Activated effector memory CD4-positive, alpha-beta T cell treated with anti-CD3 and anti-CD28 coated beads, Interleukin-2, amount 50 U/mL, for 16 hours (primary cell): ENCODE results near the gene GHRH.

ENCODE experiments used
- DNase-seq: peaks from one replicate; pipeline ENCODE4 v3.0.0-alpha.2; 2020

The GHRH gene

DNA sequence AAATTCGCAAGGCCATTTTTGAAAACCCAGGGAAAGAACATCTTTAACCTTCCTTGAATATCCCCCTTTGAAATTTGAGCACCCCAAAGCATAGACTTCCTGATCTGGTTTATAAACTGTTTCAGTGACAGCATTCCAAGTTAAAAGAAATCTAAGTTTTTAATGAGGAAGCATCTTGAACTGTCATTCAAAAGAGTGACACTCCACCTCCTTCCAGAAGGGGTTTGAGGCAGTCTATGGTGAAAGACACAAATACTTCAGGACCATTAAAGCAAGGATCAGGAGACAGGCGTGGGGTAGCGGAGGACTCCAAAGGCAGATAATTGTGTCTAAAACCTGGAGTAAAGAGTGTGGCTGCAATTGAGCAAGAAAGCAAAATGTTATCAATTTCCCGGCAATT is 691 bp downstream of the GHRH start:
- no peak for DNase-seq

- no peak for DNase-seq
Observed at GRCh38 chr20:37259865-37260264, 1.7 kb downstream of the GHRH start.

DNA sequence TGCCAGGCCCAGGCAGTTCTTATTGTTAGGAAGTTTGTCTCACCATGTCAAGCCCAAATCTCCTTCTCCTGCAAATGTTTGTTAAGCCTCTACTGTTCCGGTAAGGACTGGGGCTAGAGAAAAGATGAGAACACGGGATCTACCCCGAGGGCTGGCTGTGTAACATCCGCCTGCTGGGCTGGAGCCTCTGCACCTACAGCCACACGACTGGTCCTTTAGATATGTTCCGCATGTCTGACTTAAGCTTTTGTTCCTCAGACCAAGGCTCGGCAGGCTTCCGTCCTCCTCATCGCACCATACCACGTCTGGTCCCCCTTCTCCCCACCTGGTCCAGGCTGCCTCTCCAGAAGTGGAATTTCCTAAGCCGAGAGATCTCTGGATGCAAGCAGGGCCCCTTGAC is 2.6 kb downstream of the GHRH start:
- DNase-seq: no peak

DNA sequence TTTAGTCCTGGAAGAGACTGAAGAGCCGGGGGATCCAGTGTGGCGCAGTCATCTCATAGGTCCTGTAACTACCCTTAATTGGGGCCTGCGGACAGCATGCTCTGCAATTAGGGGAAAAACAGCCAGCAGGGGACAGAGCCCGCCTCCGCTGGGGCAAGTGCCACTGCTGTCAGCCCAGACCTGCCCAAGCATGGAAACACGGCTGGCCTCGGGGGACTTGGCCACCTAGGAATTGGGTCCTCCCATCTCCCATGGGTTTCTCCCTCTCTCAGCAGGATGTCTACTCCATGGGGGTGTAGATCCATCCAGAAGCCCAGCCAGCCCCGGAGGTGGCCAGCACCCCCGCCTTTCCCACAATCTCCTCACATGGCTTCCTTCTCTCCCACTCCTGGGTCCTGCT is 3.6 kb downstream of the GHRH start:
- no peak for DNase-seq

DNA sequence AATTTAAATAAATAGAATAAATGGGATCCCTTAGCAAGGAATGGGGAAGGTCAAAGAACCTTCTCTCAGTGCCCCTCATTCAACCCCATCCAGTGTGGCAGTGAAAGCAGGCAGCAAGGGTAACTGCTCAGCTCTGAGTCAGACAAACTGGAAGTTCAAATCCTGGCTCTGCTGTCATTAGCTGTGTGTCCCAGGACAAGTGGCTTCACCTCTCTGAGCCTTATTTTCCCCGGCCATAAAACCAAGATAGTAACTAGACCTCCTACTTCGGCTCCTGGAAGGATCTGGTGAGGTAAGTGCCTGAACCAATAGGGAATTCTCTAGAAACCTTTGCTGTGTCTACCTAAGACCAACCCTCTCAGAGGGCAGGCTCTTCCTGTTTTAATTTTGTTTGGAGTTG is 4.1 kb downstream of the GHRH start:
- DNase-seq: no peak

DNA sequence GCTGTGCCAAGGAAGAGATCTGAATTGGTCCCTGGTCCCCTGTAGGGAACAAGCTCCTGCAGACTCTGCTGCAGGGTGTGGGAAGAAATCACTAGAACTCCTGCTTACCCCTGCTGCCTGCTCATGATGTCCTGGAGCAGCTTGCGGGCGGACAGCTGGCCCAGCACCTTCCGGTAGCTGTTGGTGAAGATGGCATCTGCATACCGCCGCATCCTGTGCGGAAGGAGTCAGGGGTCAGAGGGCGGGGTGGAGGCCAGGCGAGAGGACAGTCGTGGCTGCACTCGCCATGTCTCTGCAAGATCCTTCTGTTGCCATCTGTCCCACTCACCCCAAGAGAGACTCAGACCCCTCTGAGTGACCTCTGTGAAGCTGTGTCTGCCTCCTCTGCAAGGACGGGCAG is 5.3 kb downstream of the GHRH start:
- DNase-seq: no peak

DNA sequence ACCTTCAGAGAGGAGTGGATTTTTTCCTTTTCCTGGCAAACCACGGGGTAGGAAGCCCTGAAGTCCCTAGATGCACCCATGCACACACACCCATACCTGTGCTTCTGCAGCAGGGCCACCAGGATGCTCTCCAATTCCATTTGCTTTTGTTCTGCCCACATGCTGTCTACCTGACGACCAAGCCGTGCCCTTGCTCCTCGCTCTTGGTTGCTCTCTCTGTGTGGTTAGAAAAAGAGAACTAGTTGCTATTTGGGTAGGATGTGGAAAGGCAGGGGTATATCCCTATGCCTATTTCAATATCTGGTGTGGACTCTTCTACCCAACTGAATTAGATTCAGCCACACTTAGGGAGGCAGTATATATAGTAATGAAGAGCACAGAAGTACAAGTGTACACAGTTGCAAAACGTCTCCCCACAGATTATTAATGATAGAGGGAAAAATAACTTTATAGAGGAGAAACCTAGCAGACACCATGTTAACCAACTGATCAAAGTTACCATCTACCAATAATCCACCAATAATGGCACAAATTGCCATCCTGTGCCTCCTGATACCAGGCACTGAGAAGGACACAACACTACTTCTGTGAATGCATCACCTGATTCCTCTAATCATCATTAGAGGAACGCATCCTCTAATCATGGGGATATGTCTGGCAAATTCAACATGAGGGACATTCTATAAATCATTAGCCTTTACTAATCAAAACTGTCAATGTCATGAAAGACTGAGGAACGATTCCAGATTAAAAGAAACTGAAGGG is 7.3 kb downstream of the GHRH start:
- DNase-seq: no peak

- no peak for DNase-seq
Observed at GRCh38 chr20:37253087-37253486, 8.5 kb downstream of the GHRH start.

- no peak for DNase-seq
Observed at GRCh38 chr20:37251825-37252477, 9.7 kb downstream of the GHRH start.

DNA sequence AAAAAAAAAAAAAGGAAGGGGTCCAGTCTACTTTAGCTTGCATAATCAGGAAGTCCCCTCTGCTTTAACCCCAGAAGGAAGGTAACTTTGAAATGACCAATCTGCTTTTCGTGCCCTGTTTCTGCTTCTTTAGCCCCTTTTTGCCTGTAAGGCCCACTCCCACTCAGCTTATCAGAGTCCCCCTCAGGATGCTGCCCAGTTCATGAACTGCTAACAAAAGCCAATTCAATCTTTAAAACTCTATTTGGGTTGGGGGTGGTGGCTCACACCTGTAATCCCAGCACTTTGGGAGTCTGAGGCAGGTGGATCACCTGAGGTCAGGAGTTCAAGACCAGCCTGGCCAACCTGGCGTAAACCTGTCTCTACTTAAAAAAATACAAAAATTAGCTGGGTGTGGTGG is 12.3 kb downstream of the GHRH start:
- DNase-seq: no peak

GRCh38 chr20:37247547-37247946 is 14.1 kb downstream of the GHRH start:
- DNase-seq: no peak

DNA sequence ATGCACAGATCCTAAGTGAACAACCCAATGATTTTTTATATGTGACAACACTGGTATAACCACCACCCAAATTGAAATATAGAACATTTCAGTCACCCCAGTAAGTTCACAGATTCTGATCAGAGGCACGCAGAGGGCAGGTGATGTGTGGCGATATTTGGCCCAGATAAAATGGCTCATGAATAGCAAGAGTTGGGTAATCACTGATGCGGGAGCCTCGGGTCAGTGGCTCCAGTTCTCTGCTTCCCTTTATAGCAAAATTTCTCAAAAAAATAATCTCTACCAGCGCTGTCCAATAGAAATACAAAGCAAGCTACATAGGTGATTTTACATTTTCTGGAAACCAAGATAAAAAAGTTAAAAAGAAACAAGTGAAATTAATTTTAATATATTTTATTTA is 14.9 kb downstream of the GHRH start:
- DNase-seq: no peak

DNA sequence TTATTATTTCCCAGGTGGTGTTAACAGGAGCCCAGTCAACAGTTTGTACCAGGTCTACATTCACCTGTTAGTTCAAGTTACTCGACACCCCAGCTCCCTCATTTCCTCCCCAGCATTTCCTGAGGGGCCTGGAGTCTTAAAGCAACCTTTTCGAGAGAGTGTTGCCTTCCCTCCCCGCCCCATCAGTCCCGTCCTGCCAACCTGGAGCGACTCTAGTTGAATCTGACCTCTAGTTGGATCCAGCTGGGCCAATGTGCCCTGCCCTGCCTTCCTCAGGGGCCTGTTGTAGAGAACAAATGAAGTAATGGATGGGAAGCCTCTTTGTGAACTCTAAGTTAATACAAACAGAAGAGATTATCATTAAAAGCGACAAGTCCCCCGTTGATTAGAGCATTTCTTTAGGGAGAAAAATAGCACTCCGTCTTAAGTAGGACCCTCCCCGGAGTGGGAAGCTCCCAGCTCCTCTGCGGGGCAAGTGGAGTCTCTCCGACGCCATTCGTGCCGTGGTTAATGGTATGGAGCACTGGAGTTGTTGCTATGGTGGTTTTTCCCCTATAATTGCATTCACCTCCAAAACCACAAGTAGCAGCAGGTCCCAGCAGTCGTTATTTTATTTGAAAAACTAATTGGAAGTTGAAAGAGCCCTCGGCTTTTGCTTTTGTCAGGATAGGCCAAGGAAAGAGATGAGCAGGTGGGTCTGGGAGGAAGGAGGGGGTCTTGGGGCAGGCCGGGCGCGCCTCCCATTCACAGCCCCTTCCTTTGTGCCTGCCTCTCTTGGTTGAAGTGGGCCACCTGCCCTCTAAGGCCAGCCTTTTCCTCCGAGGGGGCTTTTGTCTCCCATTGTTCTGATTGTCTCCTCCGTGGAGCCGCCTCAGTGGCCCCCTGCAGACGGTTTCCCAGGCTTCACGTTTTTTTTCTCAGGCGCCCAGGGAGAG is 16.1 kb downstream of the GHRH start:
- no peak for DNase-seq

GRCh38 chr20:37244572-37244957 is 17.0 kb downstream of the GHRH start:
- no peak for DNase-seq

GRCh38 chr20:37243937-37244571 is 17.6 kb downstream of the GHRH start:
- DNase-seq: peak; percentile 10

GRCh38 chr20:37243076-37243936 is 18.3 kb downstream of the GHRH start:
- peak; percentile 45 for DNase-seq

- no peak for DNase-seq
Observed at GRCh38 chr20:37242503-37242902, 19.1 kb downstream of the GHRH start.

DNA sequence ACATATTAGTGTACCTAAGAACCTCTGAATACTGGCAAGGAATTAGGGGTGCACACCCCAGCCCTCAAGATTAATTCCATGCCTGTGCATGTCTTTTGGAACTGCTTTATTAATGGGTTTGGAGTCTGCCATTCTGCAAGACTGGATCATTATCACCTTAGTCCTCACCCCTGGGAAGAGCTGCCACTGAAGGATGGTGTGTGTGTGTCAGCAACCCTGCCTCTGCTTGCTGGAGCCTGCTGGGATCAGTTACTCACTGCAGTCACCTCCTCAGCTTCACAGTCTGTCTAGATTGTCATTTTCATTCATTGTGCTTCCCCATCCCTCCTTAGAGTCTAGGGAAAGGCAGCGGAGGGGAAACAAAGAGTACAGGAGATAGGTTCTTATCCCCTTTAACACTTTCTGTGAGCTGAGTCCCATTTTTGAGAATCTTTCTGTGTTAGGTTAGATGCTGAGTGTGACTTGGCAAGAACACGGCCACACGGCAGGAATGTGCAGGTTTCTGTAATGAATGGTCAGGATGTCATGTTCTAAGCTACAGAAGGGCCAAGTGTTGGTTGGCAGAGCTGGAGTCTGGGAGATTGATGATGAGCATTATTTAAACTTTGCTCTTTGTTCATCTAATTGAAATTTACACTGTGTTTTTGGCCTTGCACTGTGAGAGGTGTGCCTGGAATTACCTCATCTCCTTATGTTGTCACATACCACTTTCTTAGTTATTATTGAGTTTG is 21.1 kb downstream of the GHRH start:
- no peak for DNase-seq

- DNase-seq: no peak
Observed at GRCh38 chr20:37238935-37239451, 22.6 kb downstream of the GHRH start.

GRCh38 chr20:37238426-37238825 is 23.2 kb downstream of the GHRH start:
- DNase-seq: no peak

GRCh38 chr20:37237656-37238055 is 24.0 kb downstream of the GHRH start:
- DNase-seq: no peak
